HCT116 (cell line): ENCODE measurements around the gene PDRG1.

Experiments
- ATF3 ChIP-seq: IDR thresholded peaks from 2 replicates; pipeline ENCODE4 v1.6.1; 2012
- EZH2 ChIP-seq: fragments of 200-600 bp; sonication (generic); IDR thresholded peaks from 2 replicates; pipeline ENCODE4 v1.6.1; 2017; ENCODE audit warnings: antibody characterized with exemption, mixed run types
- POLR2A ChIP-seq: IDR thresholded peaks from 2 replicates; pipeline ENCODE4 v1.7.0; 2011; ENCODE audit warnings: borderline replicate concordance; ENCODE audit not compliant: insufficient read depth, insufficient read length; ENCODE audit errors: extremely low read depth
- YY1 ChIP-seq: IDR thresholded peaks from 2 replicates; pipeline ENCODE4 v1.6.1; 2011; ENCODE audit warnings: low read length, low read depth, moderate library complexity, mild to moderate bottlenecking; ENCODE audit not compliant: insufficient replicate concordance; ENCODE audit errors: extremely low read depth

- TF ChIP-seq YY1 (no peak), EZH2 (no peak), ATF3 (no peak), POLR2A (no peak)
Observed at GRCh38 chr20:31934968-31935764, 16.7 kb downstream of the PDRG1 start.
